Bronchial epithelial cell (primary cell): Measurements from ENCODE around the gene GNG11. TPM values are rescaled to one million over a fixed set of nuclear protein-coding genes. Genes with fewer than 3 reads are reported as not detected.

Experiments used
- DNase-seq: peaks from one replicate; pipeline ENCODE4 v3.0.0-alpha.2; 2010; ENCODE audit warnings: low read depth
- FAIRE-seq: peaks from 2 replicates; lab custom pipeline; 2011; peaks lifted over from hg19 to GRCh38; lab: Jason Lieb, UNC
- H3K27me3 ChIP-seq: 2 replicates; pipeline ENCODE4 v1.5.1; 2011; ENCODE audit warnings: low read length; ENCODE audit not compliant: control insufficient read depth, insufficient read depth
- H3K36me3 ChIP-seq: 2 replicates; pipeline ENCODE4 v1.5.1; 2011; ENCODE audit warnings: low read length; ENCODE audit not compliant: control insufficient read depth, insufficient read depth
- H3K4me3 ChIP-seq: 2 replicates; pipeline ENCODE4 v1.5.1; 2011; ENCODE audit warnings: mild to moderate bottlenecking, low read depth, low read length, control low read depth
- total RNA-seq: library from RNA; depleted of rRNA; stranded (reverse); fragments of >200 nt; gene quantifications from 2 replicates; pipeline ENCODE4 v1.2.1, GENCODE V29; 2014
- TF ChIP-seq, protein P1 (sequence below): IDR thresholded peaks from 2 replicates; pipeline ENCODE4 v1.5.1; 2011; ENCODE audit warnings: mild to moderate bottlenecking, moderate library complexity, low read length, control low read depth, inconsistent platforms; ENCODE audit not compliant: insufficient read depth, severe bottlenecking

Gene GNG11
- total RNA-seq, 1 donor from 2014 or later, result 0.26 TPM

DNA sequence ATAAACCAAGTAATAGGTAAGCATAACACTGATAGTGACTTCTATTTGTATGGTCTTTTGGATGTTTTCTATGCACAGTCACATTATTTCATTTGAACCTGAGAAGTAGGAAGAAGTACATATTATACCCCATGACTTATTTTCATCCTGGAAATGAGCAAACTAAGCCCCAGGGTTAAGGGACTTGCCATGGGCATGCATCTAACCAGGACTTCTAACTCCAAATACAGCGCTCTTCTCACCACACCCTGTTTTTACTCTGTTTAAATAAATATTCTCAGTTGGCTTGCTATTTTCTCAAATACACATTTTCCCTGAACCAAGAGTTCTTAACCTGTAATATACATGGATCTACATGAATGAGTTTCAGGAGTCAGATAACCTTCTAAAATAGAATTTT is 16.3 kb downstream of the GNG11 start:
- no peaks in the 10 kb centered on the region for H3K36me3 ChIP-seq
- peaks cover 1% of the 10 kb centered on the region for H3K27me3 ChIP-seq
- H3K4me3 ChIP-seq, result no peak overlapping the region
- TF ChIP-seq, protein P1, sequence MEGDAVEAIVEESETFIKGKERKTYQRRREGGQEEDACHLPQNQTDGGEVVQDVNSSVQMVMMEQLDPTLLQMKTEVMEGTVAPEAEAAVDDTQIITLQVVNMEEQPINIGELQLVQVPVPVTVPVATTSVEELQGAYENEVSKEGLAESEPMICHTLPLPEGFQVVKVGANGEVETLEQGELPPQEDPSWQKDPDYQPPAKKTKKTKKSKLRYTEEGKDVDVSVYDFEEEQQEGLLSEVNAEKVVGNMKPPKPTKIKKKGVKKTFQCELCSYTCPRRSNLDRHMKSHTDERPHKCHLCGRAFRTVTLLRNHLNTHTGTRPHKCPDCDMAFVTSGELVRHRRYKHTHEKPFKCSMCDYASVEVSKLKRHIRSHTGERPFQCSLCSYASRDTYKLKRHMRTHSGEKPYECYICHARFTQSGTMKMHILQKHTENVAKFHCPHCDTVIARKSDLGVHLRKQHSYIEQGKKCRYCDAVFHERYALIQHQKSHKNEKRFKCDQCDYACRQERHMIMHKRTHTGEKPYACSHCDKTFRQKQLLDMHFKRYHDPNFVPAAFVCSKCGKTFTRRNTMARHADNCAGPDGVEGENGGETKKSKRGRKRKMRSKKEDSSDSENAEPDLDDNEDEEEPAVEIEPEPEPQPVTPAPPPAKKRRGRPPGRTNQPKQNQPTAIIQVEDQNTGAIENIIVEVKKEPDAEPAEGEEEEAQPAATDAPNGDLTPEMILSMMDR, result no peak
- no peak for FAIRE-seq
- no peak for DNase-seq

DNA sequence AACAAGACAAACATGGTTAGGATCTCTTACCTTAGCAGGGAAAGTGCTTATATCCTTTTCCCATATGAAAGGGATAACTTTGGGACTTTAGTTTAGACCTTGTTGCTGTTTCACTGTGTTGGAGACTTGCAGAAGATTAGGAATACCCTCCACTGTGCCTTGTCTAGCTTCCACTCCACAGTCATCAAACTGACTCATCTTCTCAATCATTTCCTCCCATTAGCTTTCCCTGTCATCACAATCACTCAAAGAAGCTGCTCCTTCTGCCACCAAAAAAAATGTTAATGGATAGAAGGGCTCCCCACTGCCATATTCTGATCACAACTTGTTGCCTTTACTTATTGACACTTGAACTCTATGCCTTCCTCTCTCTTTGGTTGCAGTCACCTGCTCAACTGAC is 16.8 kb downstream of the GNG11 start:
- H3K36me3 ChIP-seq, result no peaks in the 10 kb centered on the region
- DNase-seq (peak; percentile 45), FAIRE-seq (no peak)
- no peak overlapping the region for H3K4me3 ChIP-seq
- TF ChIP-seq, protein P1, result no peak
- H3K27me3 ChIP-seq, result peaks cover 1% of the 10 kb centered on the region

DNA sequence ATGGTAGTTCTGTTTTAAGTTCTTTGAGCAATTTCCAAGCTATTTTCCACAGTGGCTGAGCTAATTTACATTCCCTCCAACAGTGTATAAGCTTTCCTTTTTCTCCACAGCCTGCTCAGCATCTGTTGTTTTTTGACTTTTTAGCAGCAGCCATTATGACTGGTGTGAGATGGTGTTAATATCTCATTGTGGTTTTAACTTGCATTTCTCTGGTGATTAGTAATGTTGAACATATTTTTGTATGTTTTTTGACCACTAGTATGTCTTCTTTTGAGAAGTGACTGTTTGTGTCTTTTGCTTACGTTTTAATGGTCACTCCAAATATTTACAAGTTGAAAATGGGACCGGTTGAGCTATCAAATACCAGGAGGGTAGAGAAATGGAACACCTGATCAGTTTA is 20.4 kb downstream of the GNG11 start:
- no peak for DNase-seq
- TF ChIP-seq, protein P1, result no peak
- Histone ChIP-seq H3K27me3 (peaks cover 1% of the 10 kb centered on the region), H3K36me3 (no peaks in the 10 kb centered on the region), H3K4me3 (no peak overlapping the region)
- no peak for FAIRE-seq

DNA sequence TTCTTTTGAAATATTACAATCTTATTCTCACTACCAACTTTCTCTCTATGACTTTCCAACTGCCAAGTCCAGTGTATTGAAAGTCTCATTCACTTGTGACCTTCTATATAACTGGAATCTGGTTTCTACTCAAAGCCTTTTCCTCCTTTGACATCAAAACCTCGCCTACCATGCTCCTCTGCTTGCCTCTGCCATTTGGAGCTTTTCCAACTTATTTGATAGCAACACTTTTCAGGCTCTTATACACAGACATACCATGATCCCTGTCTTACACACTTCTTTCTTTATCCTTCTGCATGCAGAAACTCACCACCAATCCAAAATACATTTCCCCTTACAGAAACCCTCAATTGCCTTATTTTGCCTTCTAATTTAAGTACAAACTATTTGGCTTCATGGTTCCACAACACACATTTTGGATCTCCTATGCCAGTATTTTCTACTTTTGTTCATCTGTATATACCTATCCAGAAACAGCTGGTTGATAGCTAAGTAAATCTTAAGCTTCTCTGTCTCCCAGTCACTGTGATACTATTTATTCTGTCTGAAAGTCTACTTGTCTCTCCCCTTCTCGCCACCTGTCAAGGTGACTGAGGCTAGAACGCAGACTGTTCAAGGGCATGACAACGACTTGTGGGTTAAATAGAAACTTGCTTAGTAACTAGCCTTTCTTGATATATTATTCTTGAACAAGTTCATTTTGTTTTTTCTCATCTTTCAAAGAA is 22.4 kb downstream of the GNG11 start:
- Histone ChIP-seq H3K4me3 (no peak overlapping the region), H3K36me3 (no peaks in the 10 kb centered on the region), H3K27me3 (no peaks in the 10 kb centered on the region)
- FAIRE-seq (no peak), DNase-seq (no peak)
- TF ChIP-seq, protein P1, result no peak

DNA sequence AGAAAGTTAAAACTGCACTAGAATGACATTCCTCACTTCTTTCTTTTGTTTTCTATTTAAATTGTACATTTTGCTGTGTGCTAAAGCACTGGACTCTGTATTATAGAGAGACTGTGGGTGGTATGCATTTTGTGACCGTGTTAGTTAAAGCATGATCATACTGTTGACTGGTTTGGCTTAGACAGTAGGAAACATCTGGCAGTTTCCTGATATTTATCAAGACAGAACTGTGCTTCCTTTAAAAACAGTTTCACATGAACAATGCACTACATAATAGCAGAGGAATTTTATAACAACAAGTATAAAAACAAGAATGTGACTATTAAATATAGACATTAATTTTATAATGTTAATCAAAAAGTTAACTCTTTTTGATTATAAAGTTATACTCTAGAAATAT is 23.1 kb downstream of the GNG11 start:
- FAIRE-seq (no peak), DNase-seq (no peak)
- TF ChIP-seq, protein P1, result no peak
- Histone ChIP-seq H3K27me3 (no peaks in the 10 kb centered on the region), H3K36me3 (no peaks in the 10 kb centered on the region), H3K4me3 (no peak overlapping the region)

DNA sequence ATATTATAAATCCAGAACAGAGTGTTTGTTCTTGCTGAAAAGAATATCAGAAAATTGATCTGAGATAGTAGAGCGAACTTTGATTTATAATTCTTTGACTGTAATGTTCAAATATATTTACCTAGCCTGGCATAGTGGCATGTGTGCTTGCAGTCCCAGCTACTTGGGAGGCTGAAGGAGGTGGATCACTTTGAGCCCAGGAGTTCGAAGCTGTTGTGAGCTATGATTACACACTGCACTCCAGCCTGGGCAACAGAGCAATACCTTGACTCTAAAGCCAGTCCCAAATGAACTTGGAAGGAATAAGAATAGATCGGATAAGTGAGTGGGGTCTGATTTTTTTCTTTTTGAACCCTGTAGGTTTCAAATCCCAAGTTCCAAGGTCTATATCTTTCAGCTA is 23.5 kb downstream of the GNG11 start:
- FAIRE-seq (no peak), DNase-seq (no peak)
- Histone ChIP-seq H3K4me3 (no peak overlapping the region), H3K36me3 (no peaks in the 10 kb centered on the region), H3K27me3 (no peaks in the 10 kb centered on the region)
- TF ChIP-seq, protein P1, result no peak
